K562 (cell line): ENCODE data around the gene VILL. TPM values are rescaled to one million over a fixed set of nuclear protein-coding genes. Genes with fewer than 3 reads are reported as not detected.

Experiments used
- CSDE1 ChIP-seq, 2 experiments: fragments of 450-650 bp; IDR thresholded peaks; 2 replicates each; pipeline ENCODE4 v1.6.1; 2016; ENCODE audit warnings: mild to moderate bottlenecking in 1 of 2
- KLF13 ChIP-seq: fragments of 450-650 bp; IDR thresholded peaks from 2 replicates; pipeline ENCODE4 v1.6.1; 2016; ENCODE audit warnings: missing genetic modification characterization, low read depth, mild to moderate bottlenecking, missing compliant biosample characterization, moderate library complexity, borderline replicate concordance
- MECOM ChIP-seq: fragments of 250-450 bp; sonication (Bioruptor Pico); IDR thresholded peaks from 2 replicates; pipeline ENCODE4 v1.8.0; 2022; ENCODE audit warnings: inconsistent platforms
- NONO ChIP-seq, 2 experiments: fragments of 200-400 bp in 1 of 2; fragments of 450-650 bp in 1 of 2; formaldehyde crosslinking in 1 of 2; IDR thresholded peaks; 2 replicates each; pipeline ENCODE4 v1.6.1; 2017; ENCODE audit warnings: low read depth in 2 of 2, mild to moderate bottlenecking in 2 of 2, moderate library complexity in 2 of 2, low read length in 1 of 2
- SREBF1 ChIP-seq: fragments of 150-350 bp; IDR thresholded peaks from 2 replicates; pipeline ENCODE4 v1.6.1; 2014; ENCODE audit warnings: antibody characterized with exemption, low read depth, low read length, borderline replicate concordance
- SRSF9 ChIP-seq: fragments of 200-400 bp; formaldehyde crosslinking; IDR thresholded peaks from 2 replicates; pipeline ENCODE4 v1.6.1; 2017; ENCODE audit warnings: low read depth, low read length, borderline replicate concordance
- ZNF79 ChIP-seq: fragments of 250-450 bp; sonication (Bioruptor Pico); IDR thresholded peaks from 2 replicates; pipeline ENCODE4 v1.4.0; 2020; ENCODE audit warnings: low read depth, mild to moderate bottlenecking, moderate library complexity
- polyA plus RNA-seq, 8 experiments: library from polyadenylated mRNA; depleted of rRNA in 4 of 8; stranded (reverse) in 5 of 8; unstranded in 3 of 8; fragments of >200 nt; fragmentation: Nextera tagmentation in 2 of 8; fragmentation: Illumina TruSeq in 1 of 8; extraction: Ambion mirVana in 2 of 8; extraction: Trizol in 1 of 8; gene quantifications; 2 replicates each; pipeline versions ENCODE4 v1.2.1 to v1.2.3, GENCODE V29; 2011 to 2014; ENCODE audit warnings: inconsistent platforms in 1 of 8, missing spikeins in 1 of 8
- total RNA-seq, 7 experiments: library from RNA; depleted of rRNA in 6 of 7; stranded (reverse); fragments of >200 nt in 6 of 7; fragmentation: Illumina TruSeq in 2 of 7; extraction: Trizol in 2 of 7; gene quantifications; 2 replicates each; pipeline versions ENCODE4 v1.2.1 to v1.2.3, GENCODE V29; 2011 to 2021; ENCODE audit warnings: low replicate concordance in 1 of 7
- TF ChIP-seq, protein P1 (sequence below): fragments of 450-650 bp; formaldehyde crosslinking; IDR thresholded peaks from 2 replicates; pipeline ENCODE4 v1.4.0; 2020; ENCODE audit warnings: mild to moderate bottlenecking, moderate library complexity
- TF ChIP-seq, protein P2 (sequence below): fragments of 200-800 bp; sonication (Bioruptor generic); IDR thresholded peaks from 2 replicates; pipeline ENCODE4 v1.6.1; 2017; ENCODE audit warnings: missing genetic modification characterization, missing compliant biosample characterization
- TF ChIP-seq, protein P3 (sequence below): sonication (generic); formaldehyde crosslinking; IDR thresholded peaks from 2 replicates; pipeline ENCODE4 v1.8.0; 2022; ENCODE audit warnings: mild to moderate bottlenecking, missing genetic modification reagents
- TF ChIP-seq, protein P4 (sequence below), 2 experiments: fragments of 150-350 bp in 1 of 2; IDR thresholded peaks; 2 replicates each; pipeline ENCODE4 v1.6.1; 2012 to 2016; ENCODE audit warnings: low read depth in 2 of 2, low read length in 2 of 2, mild to moderate bottlenecking in 1 of 2, moderate library complexity in 1 of 2

Gene VILL
- total and polyA plus RNA-seq, 9 of the 15 experiments (the other 6 are each of a cell fraction or from before 2014, with no cell fraction given) = 0.11 to 16.0 (median 8.8) TPM

DNA sequence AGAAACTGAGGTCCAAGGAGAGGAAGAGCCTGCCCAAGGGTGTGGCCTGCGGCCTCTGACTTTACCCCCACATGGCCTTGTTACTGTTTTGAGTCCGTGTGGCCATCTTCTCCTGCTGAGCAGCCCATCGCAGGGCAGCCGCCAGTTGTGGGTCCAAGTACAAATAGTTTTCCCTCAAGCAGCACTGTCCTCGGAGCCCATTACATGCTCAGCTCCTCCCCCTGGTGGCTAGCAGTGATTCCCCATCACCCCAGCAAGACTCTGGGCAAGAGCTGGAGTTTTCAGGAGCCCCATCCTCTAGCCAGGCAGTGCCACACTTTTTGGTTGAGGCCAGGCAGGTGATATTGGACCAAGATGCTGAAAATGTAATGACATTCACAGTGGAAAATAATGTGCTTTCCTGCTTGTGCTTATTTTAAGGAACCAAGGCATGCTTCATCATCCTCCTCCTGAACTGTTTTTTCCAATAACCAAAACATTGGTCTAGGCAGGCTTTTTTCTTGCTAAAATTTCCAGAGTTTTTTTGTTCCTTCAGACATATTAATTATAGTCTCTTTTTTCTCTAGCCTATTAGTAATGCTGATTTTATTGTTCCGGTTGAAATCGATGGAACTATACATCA, 23.2 kb upstream of the VILL start (continued):
- TF ChIP-seq, protein P1, sequence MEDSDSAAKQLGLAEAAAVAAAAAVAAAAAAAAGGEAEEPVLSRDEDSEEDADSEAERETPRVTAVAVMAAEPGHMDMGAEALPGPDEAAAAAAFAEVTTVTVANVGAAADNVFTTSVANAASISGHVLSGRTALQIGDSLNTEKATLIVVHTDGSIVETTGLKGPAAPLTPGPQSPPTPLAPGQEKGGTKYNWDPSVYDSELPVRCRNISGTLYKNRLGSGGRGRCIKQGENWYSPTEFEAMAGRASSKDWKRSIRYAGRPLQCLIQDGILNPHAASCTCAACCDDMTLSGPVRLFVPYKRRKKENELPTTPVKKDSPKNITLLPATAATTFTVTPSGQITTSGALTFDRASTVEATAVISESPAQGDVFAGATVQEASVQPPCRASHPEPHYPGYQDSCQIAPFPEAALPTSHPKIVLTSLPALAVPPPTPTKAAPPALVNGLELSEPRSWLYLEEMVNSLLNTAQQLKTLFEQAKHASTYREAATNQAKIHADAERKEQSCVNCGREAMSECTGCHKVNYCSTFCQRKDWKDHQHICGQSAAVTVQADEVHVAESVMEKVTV (CRISPR knock-in tag) = peak; percentile 78
- no peak for TF ChIP-seq NONO (IDR thresholded peaks at IDR 0.05; ENCODE audit: low read depth in 2 of 2, low read length in 1 of 2)
- TF ChIP-seq MECOM (CRISPR knock-in tag) = no peak
- no peak for TF ChIP-seq SRSF9
- TF ChIP-seq, protein P2, sequence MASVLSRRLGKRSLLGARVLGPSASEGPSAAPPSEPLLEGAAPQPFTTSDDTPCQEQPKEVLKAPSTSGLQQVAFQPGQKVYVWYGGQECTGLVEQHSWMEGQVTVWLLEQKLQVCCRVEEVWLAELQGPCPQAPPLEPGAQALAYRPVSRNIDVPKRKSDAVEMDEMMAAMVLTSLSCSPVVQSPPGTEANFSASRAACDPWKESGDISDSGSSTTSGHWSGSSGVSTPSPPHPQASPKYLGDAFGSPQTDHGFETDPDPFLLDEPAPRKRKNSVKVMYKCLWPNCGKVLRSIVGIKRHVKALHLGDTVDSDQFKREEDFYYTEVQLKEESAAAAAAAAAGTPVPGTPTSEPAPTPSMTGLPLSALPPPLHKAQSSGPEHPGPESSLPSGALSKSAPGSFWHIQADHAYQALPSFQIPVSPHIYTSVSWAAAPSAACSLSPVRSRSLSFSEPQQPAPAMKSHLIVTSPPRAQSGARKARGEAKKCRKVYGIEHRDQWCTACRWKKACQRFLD (CRISPR knock-in tag) = 0 out of 2 replicates have a peak, but pooled peaks have one; percentile 36
- TF ChIP-seq SREBF1 = no peak
- TF ChIP-seq CSDE1 (IDR thresholded peaks at IDR 0.05) = no peak
- TF ChIP-seq, protein P3, sequence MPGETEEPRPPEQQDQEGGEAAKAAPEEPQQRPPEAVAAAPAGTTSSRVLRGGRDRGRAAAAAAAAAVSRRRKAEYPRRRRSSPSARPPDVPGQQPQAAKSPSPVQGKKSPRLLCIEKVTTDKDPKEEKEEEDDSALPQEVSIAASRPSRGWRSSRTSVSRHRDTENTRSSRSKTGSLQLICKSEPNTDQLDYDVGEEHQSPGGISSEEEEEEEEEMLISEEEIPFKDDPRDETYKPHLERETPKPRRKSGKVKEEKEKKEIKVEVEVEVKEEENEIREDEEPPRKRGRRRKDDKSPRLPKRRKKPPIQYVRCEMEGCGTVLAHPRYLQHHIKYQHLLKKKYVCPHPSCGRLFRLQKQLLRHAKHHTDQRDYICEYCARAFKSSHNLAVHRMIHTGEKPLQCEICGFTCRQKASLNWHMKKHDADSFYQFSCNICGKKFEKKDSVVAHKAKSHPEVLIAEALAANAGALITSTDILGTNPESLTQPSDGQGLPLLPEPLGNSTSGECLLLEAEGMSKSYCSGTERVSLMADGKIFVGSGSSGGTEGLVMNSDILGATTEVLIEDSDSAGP (CRISPR knock-in tag) = no peak
- 0 out of 2 replicates have a peak, but pooled peaks have one; percentile 24 for TF ChIP-seq KLF13 (tag)
- TF ChIP-seq, protein P4, sequence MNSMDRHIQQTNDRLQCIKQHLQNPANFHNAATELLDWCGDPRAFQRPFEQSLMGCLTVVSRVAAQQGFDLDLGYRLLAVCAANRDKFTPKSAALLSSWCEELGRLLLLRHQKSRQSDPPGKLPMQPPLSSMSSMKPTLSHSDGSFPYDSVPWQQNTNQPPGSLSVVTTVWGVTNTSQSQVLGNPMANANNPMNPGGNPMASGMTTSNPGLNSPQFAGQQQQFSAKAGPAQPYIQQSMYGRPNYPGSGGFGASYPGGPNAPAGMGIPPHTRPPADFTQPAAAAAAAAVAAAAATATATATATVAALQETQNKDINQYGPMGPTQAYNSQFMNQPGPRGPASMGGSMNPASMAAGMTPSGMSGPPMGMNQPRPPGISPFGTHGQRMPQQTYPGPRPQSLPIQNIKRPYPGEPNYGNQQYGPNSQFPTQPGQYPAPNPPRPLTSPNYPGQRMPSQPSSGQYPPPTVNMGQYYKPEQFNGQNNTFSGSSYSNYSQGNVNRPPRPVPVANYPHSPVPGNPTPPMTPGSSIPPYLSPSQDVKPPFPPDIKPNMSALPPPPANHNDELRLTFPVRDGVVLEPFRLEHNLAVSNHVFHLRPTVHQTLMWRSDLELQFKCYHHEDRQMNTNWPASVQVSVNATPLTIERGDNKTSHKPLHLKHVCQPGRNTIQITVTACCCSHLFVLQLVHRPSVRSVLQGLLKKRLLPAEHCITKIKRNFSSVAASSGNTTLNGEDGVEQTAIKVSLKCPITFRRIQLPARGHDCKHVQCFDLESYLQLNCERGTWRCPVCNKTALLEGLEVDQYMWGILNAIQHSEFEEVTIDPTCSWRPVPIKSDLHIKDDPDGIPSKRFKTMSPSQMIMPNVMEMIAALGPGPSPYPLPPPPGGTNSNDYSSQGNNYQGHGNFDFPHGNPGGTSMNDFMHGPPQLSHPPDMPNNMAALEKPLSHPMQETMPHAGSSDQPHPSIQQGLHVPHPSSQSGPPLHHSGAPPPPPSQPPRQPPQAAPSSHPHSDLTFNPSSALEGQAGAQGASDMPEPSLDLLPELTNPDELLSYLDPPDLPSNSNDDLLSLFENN (IDR thresholded peaks at IDR 0.05; ENCODE audit: low read depth in 2 of 2, low read length in 2 of 2) = no peak
- no peak for TF ChIP-seq ZNF79
